ENCODE measurements around the gene CR1.
"Not testable (repeated sequence)": the region's sequence is repeated elsewhere in the genome, so short reads cannot be mapped to it uniquely, and the experiment has no call there.

Gene CR1

GRCh38 chr1:207603777-207604176, 107.8 kb downstream of the CR1 start:
- no peak overlapping the region for H3K27ac ChIP-seq
- no peak overlapping the region for H3K4me3 ChIP-seq
- DNase-seq (ENCODE audit: low read depth, low spot score), result no peak
- no peaks in the 10 kb centered on the region for H3K36me3 ChIP-seq (ENCODE audit: insufficient read depth, low read length)
- TF ChIP-seq FOXP2 (optimal IDR thresholded peaks at IDR 0.05; ENCODE audit: control extremely low read depth, extremely low read length, insufficient read depth), result no peak
- no peak for TF ChIP-seq EZH2 (IDR thresholded peaks at IDR 0.05)
- TF ChIP-seq POLR2AphosphoS5 (IDR thresholded peaks at IDR 0.05; ENCODE audit: borderline replicate concordance, low read depth, low read length), result no peak
- no peaks in the 10 kb centered on the region for H3K9me3 ChIP-seq (ENCODE audit: low read depth, low read length)
- no peak overlapping the region for H3K9ac ChIP-seq (ENCODE audit: insufficient read length)

GRCh38 chr1:207605444-207606361, 109.7 kb downstream of the CR1 start:
- Histone ChIP-seq H3K36me3 (ENCODE audit: insufficient read depth, low read length) (no peaks in the 10 kb centered on the region), H3K4me3 (no peak overlapping the region), H3K27ac (no peak overlapping the region), H3K9me3 (ENCODE audit: low read depth, low read length) (no peaks in the 10 kb centered on the region), H3K9ac (ENCODE audit: insufficient read length) (no peak overlapping the region)
- no peak for DNase-seq (ENCODE audit: low read depth, low spot score)
- TF ChIP-seq POLR2AphosphoS5 (IDR thresholded peaks at IDR 0.05; ENCODE audit: borderline replicate concordance, low read depth, low read length) (no peak), EZH2 (IDR thresholded peaks at IDR 0.05) (no peak), FOXP2 (optimal IDR thresholded peaks at IDR 0.05; ENCODE audit: control extremely low read depth, extremely low read length, insufficient read depth) (no peak)

DNA sequence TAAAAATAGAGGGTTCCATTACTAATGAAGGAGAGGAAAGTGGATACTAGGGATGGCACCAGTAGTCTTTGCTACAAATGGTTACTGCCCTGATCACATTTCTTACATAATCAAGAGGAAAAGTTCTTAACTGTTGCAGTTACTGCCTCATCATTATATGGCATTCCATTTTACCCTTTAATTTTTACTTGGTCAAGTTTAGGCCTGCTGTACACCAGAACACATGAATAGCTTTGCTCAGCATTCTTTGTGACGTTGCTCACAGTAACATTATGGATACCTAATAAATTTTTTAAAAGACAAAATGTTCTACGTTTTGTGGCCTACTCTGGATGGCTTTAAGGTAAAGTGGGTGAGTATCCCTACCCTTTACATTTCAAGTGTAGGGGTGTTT, 110.4 kb downstream of the CR1 start:
- H3K9me3 ChIP-seq (ENCODE audit: low read depth, low read length), result no peaks in the 10 kb centered on the region
- DNase-seq (ENCODE audit: low read depth, low spot score), result no peak
- H3K9ac ChIP-seq (ENCODE audit: insufficient read length), result no peak overlapping the region
- TF ChIP-seq FOXP2 (optimal IDR thresholded peaks at IDR 0.05; ENCODE audit: control extremely low read depth, extremely low read length, insufficient read depth) (no peak), EZH2 (IDR thresholded peaks at IDR 0.05) (no peak), POLR2AphosphoS5 (IDR thresholded peaks at IDR 0.05; ENCODE audit: borderline replicate concordance, low read depth, low read length) (no peak)
- H3K4me3 ChIP-seq, result no peak overlapping the region
- no peaks in the 10 kb centered on the region for H3K36me3 ChIP-seq (ENCODE audit: insufficient read depth, low read length)
- no peak overlapping the region for H3K27ac ChIP-seq

- no peak for DNase-seq (ENCODE audit: low read depth, low spot score)
- H3K9ac ChIP-seq (ENCODE audit: insufficient read length), result no peak overlapping the region
Observed at GRCh38 chr1:207612762-207613161, 116.8 kb downstream of the CR1 start.

GRCh38 chr1:207619871-207620542, 124.0 kb downstream of the CR1 start:
- no peak for TF ChIP-seq FOXP2 (optimal IDR thresholded peaks at IDR 0.05; ENCODE audit: control extremely low read depth, extremely low read length, insufficient read depth)
- no peak for TF ChIP-seq EZH2 (IDR thresholded peaks at IDR 0.05)
- no peak for TF ChIP-seq POLR2AphosphoS5 (IDR thresholded peaks at IDR 0.05; ENCODE audit: borderline replicate concordance, low read depth, low read length)
- peak; percentile 16 for DNase-seq (ENCODE audit: low read depth, low spot score)
- H3K27ac ChIP-seq, result no peak overlapping the region
- H3K9ac ChIP-seq (ENCODE audit: insufficient read length), result no peak overlapping the region
- H3K36me3 ChIP-seq (ENCODE audit: insufficient read depth, low read length), result no peaks in the 10 kb centered on the region
- no peaks in the 10 kb centered on the region for H3K9me3 ChIP-seq (ENCODE audit: low read depth, low read length)
- H3K4me3 ChIP-seq, result no peak overlapping the region

More at GRCh38 chr1:207612762-207613161, 116.8 kb downstream of the CR1 start:
- Histone ChIP-seq H3K36me3 (ENCODE audit: insufficient read depth, low read length) (no peaks in the 10 kb centered on the region), H3K27ac (no peak overlapping the region), H3K4me3 (no peak overlapping the region), H3K9me3 (ENCODE audit: low read depth, low read length) (no peaks in the 10 kb centered on the region)
- TF ChIP-seq EZH2 (IDR thresholded peaks at IDR 0.05) (no peak), POLR2AphosphoS5 (IDR thresholded peaks at IDR 0.05; ENCODE audit: borderline replicate concordance, low read depth, low read length) (no peak), FOXP2 (optimal IDR thresholded peaks at IDR 0.05; ENCODE audit: control extremely low read depth, extremely low read length, insufficient read depth) (no peak)

DNA sequence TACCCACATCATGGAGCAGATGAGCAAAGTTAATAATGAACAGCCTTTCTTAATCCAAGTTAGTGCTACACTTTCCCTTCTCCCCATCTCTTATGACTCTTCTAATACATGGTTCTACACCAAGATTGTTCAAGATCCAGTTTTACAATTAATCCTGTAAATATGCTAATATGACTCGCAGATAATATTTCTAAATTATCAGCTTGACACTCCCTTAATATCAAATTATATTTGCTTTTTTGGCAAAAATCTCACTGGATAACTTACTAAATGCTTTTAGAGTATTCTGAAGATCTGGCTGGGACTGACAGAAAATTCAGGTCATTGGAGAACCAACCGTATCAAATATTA, 124.6 kb downstream of the CR1 start:
- Histone ChIP-seq H3K9ac (ENCODE audit: insufficient read length) (no peak overlapping the region), H3K9me3 (ENCODE audit: low read depth, low read length) (no peaks in the 10 kb centered on the region), H3K4me3 (no peak overlapping the region), H3K36me3 (ENCODE audit: insufficient read depth, low read length) (no peaks in the 10 kb centered on the region), H3K27ac (no peak overlapping the region)
- TF ChIP-seq FOXP2 (optimal IDR thresholded peaks at IDR 0.05; ENCODE audit: control extremely low read depth, extremely low read length, insufficient read depth), result no peak
- no peak for DNase-seq (ENCODE audit: low read depth, low spot score)

- not testable (repeated sequence) for H3K36me3 ChIP-seq (ENCODE audit: insufficient read depth, low read length); DNase-seq (ENCODE audit: low read depth, low spot score); H3K4me3 ChIP-seq
Observed at GRCh38 chr1:207625504-207626071, 129.6 kb downstream of the CR1 start.

DNA sequence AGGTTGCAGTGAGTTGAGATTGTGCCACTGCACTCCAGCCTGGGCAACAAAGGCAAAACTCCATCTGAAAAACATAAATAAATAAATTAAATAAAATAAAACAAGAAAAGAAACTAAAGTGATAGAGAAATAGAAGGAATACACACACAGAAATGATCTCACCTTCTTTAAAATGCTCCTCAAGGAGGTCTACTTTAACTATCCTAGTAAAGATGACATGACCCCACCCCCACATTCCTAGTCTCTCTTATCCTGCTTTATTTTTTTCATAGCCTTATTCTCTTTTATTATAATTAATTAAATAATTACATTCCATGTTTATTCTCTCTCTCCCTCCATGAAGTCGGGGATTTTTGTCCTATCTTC, 131.0 kb downstream of the CR1 start:
- TF ChIP-seq POLR2AphosphoS5 (IDR thresholded peaks at IDR 0.05; ENCODE audit: borderline replicate concordance, low read depth, low read length), result no peak
- TF ChIP-seq FOXP2 (optimal IDR thresholded peaks at IDR 0.05; ENCODE audit: control extremely low read depth, extremely low read length, insufficient read depth), result no peak
- no peak for TF ChIP-seq EZH2 (IDR thresholded peaks at IDR 0.05)
- no peak for DNase-seq (ENCODE audit: low read depth, low spot score)

More at GRCh38 chr1:207625504-207626071, 129.6 kb downstream of the CR1 start:
- H3K9me3 ChIP-seq (ENCODE audit: low read depth, low read length); H3K27ac ChIP-seq; H3K9ac ChIP-seq (ENCODE audit: insufficient read length): not testable (repeated sequence)

More for the DNA sequence above, 131.0 kb downstream of the CR1 start:
- Histone ChIP-seq H3K4me3 (no peak overlapping the region), H3K9ac (ENCODE audit: insufficient read length) (no peak overlapping the region), H3K27ac (no peak overlapping the region), H3K9me3 (ENCODE audit: low read depth, low read length) (no peaks in the 10 kb centered on the region), H3K36me3 (ENCODE audit: insufficient read depth, low read length) (no peaks in the 10 kb centered on the region)

Measured in SK-N-MC (cell line).